SK-N-MC (cell line): ENCODE results near the gene EDC3.

Source experiments
- EZH2 ChIP-seq: fragments of 200-600 bp; sonication (generic); IDR thresholded peaks from one replicate; pipeline ENCODE4 v1.6.1; 2017; ENCODE audit warnings: antibody characterized with exemption
- FOXP2 ChIP-seq: optimal IDR thresholded peaks from 2 replicates; pipeline ENCODE3; 2011; ENCODE audit warnings: mild to moderate bottlenecking, moderate library complexity; ENCODE audit not compliant: insufficient read depth; ENCODE audit errors: extremely low read length, control extremely low read depth
- POLR2AphosphoS5 ChIP-seq: IDR thresholded peaks from 2 replicates; pipeline ENCODE4 v1.6.1; 2012; ENCODE audit warnings: mild to moderate bottlenecking, low read depth, low read length, borderline replicate concordance

- TF ChIP-seq POLR2AphosphoS5 (peak; percentile 39), EZH2 (no peak), FOXP2 (no peak)
Observed at GRCh38 chr15:74630284-74631086, 65.3 kb downstream of the EDC3 start.
